Neural progenitor cell (in vitro differentiated cells): ENCODE data around the gene CEP135. TPM values are rescaled to one million over a fixed set of nuclear protein-coding genes. Genes with fewer than 3 reads are reported as not detected.

ENCODE experiments used
- DNase-seq: peaks from one replicate; pipeline ENCODE4 v3.0.0-alpha.2; 2016; ENCODE audit warnings: low spot score
- H2AFZ ChIP-seq: fragments of 200-600 bp; sonication (generic); replicated peaks from 2 replicates; pipeline ENCODE4 v1.6.1; 2016; ENCODE audit warnings: antibody characterized with exemption
- H3F3A ChIP-seq: fragments of 200-600 bp; sonication (generic); 2 replicates; pipeline ENCODE4 v1.6.1; 2016; ENCODE audit warnings: antibody characterized with exemption, low read depth
- H3K27ac ChIP-seq: fragments of 200-600 bp; sonication (generic); 2 replicates; pipeline ENCODE4 v1.5.1; 2016; ENCODE audit warnings: mild to moderate bottlenecking
- H3K27me3 ChIP-seq: fragments of 200-600 bp; sonication (generic); 2 replicates; pipeline ENCODE4 v1.6.1; 2016; ENCODE audit warnings: mild to moderate bottlenecking, moderate library complexity
- H3K36me3 ChIP-seq: fragments of 200-600 bp; sonication (generic); 2 replicates; pipeline ENCODE4 v1.5.1; 2016
- H3K4me1 ChIP-seq: fragments of 200-600 bp; sonication (generic); 2 replicates; pipeline ENCODE4 v1.6.1; 2016; ENCODE audit warnings: mixed run types
- H3K4me2 ChIP-seq: fragments of 200-600 bp; sonication (generic); 2 replicates; pipeline ENCODE4 v1.6.1; 2016
- H3K4me3 ChIP-seq: fragments of 200-600 bp; sonication (generic); 2 replicates; pipeline ENCODE4 v1.5.1; 2016
- H3K79me2 ChIP-seq: fragments of 200-600 bp; sonication (generic); 2 replicates; pipeline ENCODE4 v1.6.1; 2016; ENCODE audit warnings: low read depth
- H3K9ac ChIP-seq: fragments of 200-600 bp; sonication (generic); 2 replicates; pipeline ENCODE4 v1.6.1; 2016
- H3K9me3 ChIP-seq: fragments of 200-600 bp; sonication (generic); 2 replicates; pipeline ENCODE4 v1.5.1; 2016; ENCODE audit warnings: low read depth
- H4K20me1 ChIP-seq: fragments of 200-600 bp; sonication (generic); 2 replicates; pipeline ENCODE4 v1.6.1; 2016; ENCODE audit warnings: low read depth
- H3K27ac Mint-ChIP-seq: 3 replicates; pipeline ENCODE4 v1.8.0; 2021; ENCODE audit warnings: mixed read lengths
- H3K27me3 Mint-ChIP-seq: 2 replicates; pipeline ENCODE4 v1.8.0; 2022; ENCODE audit warnings: low read depth, mild to moderate bottlenecking, inconsistent platforms, moderate library complexity, mixed read lengths; ENCODE audit not compliant: insufficient read depth
- H3K36me3 Mint-ChIP-seq: 3 replicates; pipeline ENCODE4 v1.8.0; 2021; ENCODE audit warnings: mixed read lengths
- H3K4me1 Mint-ChIP-seq: 3 replicates; pipeline ENCODE4 v1.8.0; 2021; ENCODE audit warnings: mixed read lengths
- H3K4me3 Mint-ChIP-seq: 3 replicates; pipeline ENCODE4 v1.8.0; 2021; ENCODE audit warnings: mild to moderate bottlenecking, moderate library complexity, mixed read lengths
- H3K9me3 Mint-ChIP-seq: 3 replicates; pipeline ENCODE4 v1.8.0; 2020; ENCODE audit warnings: mixed read lengths
- CTCF ChIP-seq: fragments of 200-600 bp; sonication (generic); IDR thresholded peaks from 2 replicates; pipeline ENCODE4 v1.5.1; 2017; ENCODE audit warnings: antibody characterized with exemption, mild to moderate bottlenecking
- EZH2 ChIP-seq: fragments of 200-600 bp; sonication (generic); IDR thresholded peaks from 2 replicates; pipeline ENCODE4 v1.6.1; 2017; ENCODE audit warnings: antibody characterized with exemption, mild to moderate bottlenecking, moderate library complexity
- EZH2phosphoT487 ChIP-seq: fragments of 200-600 bp; sonication (generic); IDR thresholded peaks from 2 replicates; pipeline ENCODE4 v1.6.1; 2017; ENCODE audit warnings: antibody characterized with exemption
- total RNA-seq: library from RNA; depleted of rRNA; stranded (reverse); fragments of >200 nt; gene quantifications from 2 replicates; pipeline ENCODE4 v1.2.3, GENCODE V29; 2015; ENCODE audit warnings: low replicate concordance

Gene CEP135
- total RNA-seq, 1 donor from 2014 or later = 40.4 TPM

GRCh38 chr4:56078866-56079265 is 130.1 kb downstream of the CEP135 start:
- no peaks in the 10 kb centered on the region for H3F3A ChIP-seq
- H3K9ac ChIP-seq = no peak overlapping the region
- H2AFZ ChIP-seq = no peak overlapping the region
- H3K4me1 Mint-ChIP-seq = peaks cover 16% of the 10 kb centered on the region
- no peak for DNase-seq
- no peak overlapping the region for H3K4me3 Mint-ChIP-seq
- no peak for TF ChIP-seq EZH2
- no peak for TF ChIP-seq CTCF
- no peak for TF ChIP-seq EZH2phosphoT487
- no peaks in the 10 kb centered on the region for H3K27me3 ChIP-seq
- H3K27ac Mint-ChIP-seq = peak overlapping the region; percentile 44
- peaks cover 26% of the 10 kb centered on the region for H3K9me3 Mint-ChIP-seq
- H3K27me3 Mint-ChIP-seq = no peaks in the 10 kb centered on the region
- peaks cover 5% of the 10 kb centered on the region for H3K4me1 ChIP-seq
- H4K20me1 ChIP-seq = peaks cover 6% of the 10 kb centered on the region
- peaks cover 32% of the 10 kb centered on the region for H3K36me3 Mint-ChIP-seq
- H3K9me3 ChIP-seq = peaks cover 17% of the 10 kb centered on the region
- H3K36me3 ChIP-seq = peaks cover 6% of the 10 kb centered on the region
- no peak overlapping the region for H3K4me3 ChIP-seq
- H3K79me2 ChIP-seq = peaks cover 71% of the 10 kb centered on the region
- no peak overlapping the region for H3K27ac ChIP-seq
- H3K4me2 ChIP-seq = no peak overlapping the region

- H3K27me3 ChIP-seq = no peaks in the 10 kb centered on the region
- peaks cover 16% of the 10 kb centered on the region for H3K4me1 Mint-ChIP-seq
- no peaks in the 10 kb centered on the region for H3K27me3 Mint-ChIP-seq
- H4K20me1 ChIP-seq = peaks cover 18% of the 10 kb centered on the region
- peaks cover 17% of the 10 kb centered on the region for H3K9me3 ChIP-seq
- H3K4me2 ChIP-seq = no peak overlapping the region
- DNase-seq = no peak
- peaks cover 8% of the 10 kb centered on the region for H3F3A ChIP-seq
- no peak overlapping the region for H3K4me3 Mint-ChIP-seq
- no peak overlapping the region for H3K4me3 ChIP-seq
- no peak overlapping the region for H3K27ac ChIP-seq
- H3K9me3 Mint-ChIP-seq = peaks cover 12% of the 10 kb centered on the region
- peaks cover 14% of the 10 kb centered on the region for H3K4me1 ChIP-seq
- peaks cover 70% of the 10 kb centered on the region for H3K79me2 ChIP-seq
- H3K27ac Mint-ChIP-seq = no peak overlapping the region
- peaks cover 6% of the 10 kb centered on the region for H3K36me3 ChIP-seq
- H3K9ac ChIP-seq = no peak overlapping the region
- no peak for TF ChIP-seq CTCF
- TF ChIP-seq EZH2 = no peak
- no peak for TF ChIP-seq EZH2phosphoT487
- H3K36me3 Mint-ChIP-seq = peaks cover 21% of the 10 kb centered on the region
- no peak overlapping the region for H2AFZ ChIP-seq
These were observed 131.6 kb downstream of the CEP135 start for GRCh38 chr4:56080384-56080783.

GRCh38 chr4:56082829-56083228 is 134.1 kb downstream of the CEP135 start:
- H3K4me3 Mint-ChIP-seq = no peak overlapping the region
- Histone ChIP-seq H3K27me3 (no peaks in the 10 kb centered on the region), H3K9ac (no peak overlapping the region), H4K20me1 (peaks cover 39% of the 10 kb centered on the region), H3K79me2 (peaks cover 46% of the 10 kb centered on the region), H3K4me2 (no peak overlapping the region), H3K4me3 (no peak overlapping the region), H3K27ac (no peak overlapping the region), H3K4me1 (peaks cover 26% of the 10 kb centered on the region), H2AFZ (no peak overlapping the region), H3F3A (peaks cover 11% of the 10 kb centered on the region), H3K9me3 (peaks cover under 1% of the 10 kb centered on the region), H3K36me3 (peaks cover 4% of the 10 kb centered on the region)
- no peak for DNase-seq
- H3K4me1 Mint-ChIP-seq = peaks cover 9% of the 10 kb centered on the region
- no peak overlapping the region for H3K27ac Mint-ChIP-seq
- TF ChIP-seq EZH2 = no peak
- H3K36me3 Mint-ChIP-seq = peaks cover 8% of the 10 kb centered on the region
- no peaks in the 10 kb centered on the region for H3K9me3 Mint-ChIP-seq
- H3K27me3 Mint-ChIP-seq = no peaks in the 10 kb centered on the region

Other genes starting within 250 kb of the CEP135 start
- not detected in 2 replicates for gene EXOC1L, start 129.2 kb upstream of the CEP135 start, total RNA-seq
- 39.0 and 52.0 TPM in 2 replicates for gene EXOC1, start 95.3 kb upstream of the CEP135 start, total RNA-seq